ENCODE data around the gene RILPL1. TPM values are rescaled to one million over a fixed set of nuclear protein-coding genes. Genes with fewer than 3 reads are reported as not detected.
"Not testable (repeated sequence)": the region's sequence is repeated elsewhere in the genome, so short reads cannot be mapped to it uniquely, and the experiment has no call there.

Gene RILPL1
- total and polyA plus RNA-seq, 2 of the 4 experiments (the other 2 are of a cell fraction): 11.1 to 19.8 TPM

DNA sequence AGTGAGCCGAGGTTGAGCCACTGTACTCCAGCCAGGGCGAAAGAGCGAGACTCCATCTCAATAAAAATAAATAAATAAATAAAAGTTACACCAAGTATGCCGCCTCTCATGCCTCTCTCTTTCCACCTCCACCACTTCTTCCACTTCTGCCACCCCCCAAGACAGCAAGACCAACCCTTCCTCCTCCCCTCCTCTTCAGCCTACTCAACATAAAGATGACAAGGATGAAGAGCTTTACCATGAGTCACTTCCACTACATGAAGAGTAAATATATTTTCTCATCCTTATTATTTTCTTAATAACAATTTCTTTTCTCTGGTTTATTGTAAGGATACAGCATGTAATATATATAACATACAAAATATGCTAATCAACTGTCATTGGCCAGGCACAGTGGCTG lies 47.3 kb upstream of the RILPL1 start:
- TF ChIP-seq CHD1 (IDR thresholded peaks at IDR 0.05; ENCODE audit: low read depth, low read length) (no peak), POLR2A (IDR thresholded peaks at IDR 0.05; ENCODE audit: low read depth, low read length) (no peak), SMC3 (IDR thresholded peaks at IDR 0.05; ENCODE audit: low read depth, low read length) (no peak), ELK1 (IDR thresholded peaks at IDR 0.05; ENCODE audit: borderline replicate concordance, low read depth, low read length) (no peak)
- TF ChIP-seq, protein P1, sequence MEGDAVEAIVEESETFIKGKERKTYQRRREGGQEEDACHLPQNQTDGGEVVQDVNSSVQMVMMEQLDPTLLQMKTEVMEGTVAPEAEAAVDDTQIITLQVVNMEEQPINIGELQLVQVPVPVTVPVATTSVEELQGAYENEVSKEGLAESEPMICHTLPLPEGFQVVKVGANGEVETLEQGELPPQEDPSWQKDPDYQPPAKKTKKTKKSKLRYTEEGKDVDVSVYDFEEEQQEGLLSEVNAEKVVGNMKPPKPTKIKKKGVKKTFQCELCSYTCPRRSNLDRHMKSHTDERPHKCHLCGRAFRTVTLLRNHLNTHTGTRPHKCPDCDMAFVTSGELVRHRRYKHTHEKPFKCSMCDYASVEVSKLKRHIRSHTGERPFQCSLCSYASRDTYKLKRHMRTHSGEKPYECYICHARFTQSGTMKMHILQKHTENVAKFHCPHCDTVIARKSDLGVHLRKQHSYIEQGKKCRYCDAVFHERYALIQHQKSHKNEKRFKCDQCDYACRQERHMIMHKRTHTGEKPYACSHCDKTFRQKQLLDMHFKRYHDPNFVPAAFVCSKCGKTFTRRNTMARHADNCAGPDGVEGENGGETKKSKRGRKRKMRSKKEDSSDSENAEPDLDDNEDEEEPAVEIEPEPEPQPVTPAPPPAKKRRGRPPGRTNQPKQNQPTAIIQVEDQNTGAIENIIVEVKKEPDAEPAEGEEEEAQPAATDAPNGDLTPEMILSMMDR (conservative IDR thresholded peaks at IDR 0.05; ENCODE audit: low read depth, low read length): no peak
- no TSS peak for BruUV-seq (replicated peaks)
- Histone ChIP-seq H2BK15ac (ENCODE audit: low read depth, low read length) (no peak overlapping the region), H3K27ac (ENCODE audit: insufficient read depth, low read length) (no peak overlapping the region), H4K5ac (ENCODE audit: low read depth, low read length) (no peak overlapping the region), H3K27me3 (ENCODE audit: control insufficient read depth, insufficient read depth, low read length) (no peaks in the 10 kb centered on the region), H3K14ac (replicated peaks; ENCODE audit: low read depth, low read length) (no peak overlapping the region), H3K9me3 (ENCODE audit: control insufficient read depth, insufficient read depth, low read length) (peaks cover 3% of the 10 kb centered on the region; the same call in 1 of the 2 replicates), H3K18ac (ENCODE audit: low read depth, low read length) (no peak overlapping the region), H3K36me3 (ENCODE audit: control insufficient read depth, insufficient read depth, low read length) (peaks cover 3% of the 10 kb centered on the region), H4K91ac (ENCODE audit: insufficient read depth, low read depth, low read length) (no peak overlapping the region), H4K8ac (ENCODE audit: low read depth in 2 of 2, low read length in 2 of 2) (no peak overlapping the region), H3K9me1 (ENCODE audit: insufficient read depth, low read length) (no peaks in the 10 kb centered on the region), H3K56ac (ENCODE audit: extremely low read depth, insufficient read depth, low read length) (no peak overlapping the region), H2AK5ac (ENCODE audit: low read depth, low read length) (no peak overlapping the region), H3K4me3 (ENCODE audit: insufficient read depth, low read depth, low read length) (no peak overlapping the region), H3K9ac (ENCODE audit: low read depth, low read length) (no peak overlapping the region), H2BK120ac (ENCODE audit: low read depth, low read length) (no peak overlapping the region), H2AK9ac (replicated peaks; ENCODE audit: low read depth, low read length, poor library complexity) (no peak overlapping the region), H3K79me1 (ENCODE audit: low read depth in 1 of 2, low read length in 2 of 2) (peaks cover 6 to 60% of the 10 kb centered on the region in 2 experiments), H2BK20ac (ENCODE audit: low read depth, low read length) (no peak overlapping the region), H3K23ac (ENCODE audit: low read depth, low read length) (no peak overlapping the region), H3K4ac (ENCODE audit: low read depth, low read length) (no peak overlapping the region), H4K20me1 (ENCODE audit: insufficient read depth, low read length) (peaks cover 17% of the 10 kb centered on the region), H2BK5ac (ENCODE audit: low read depth, low read length, poor library complexity, severe bottlenecking) (no peak overlapping the region), H3K4me1 (ENCODE audit: control insufficient read depth, insufficient read depth, low read length) (peaks cover 2% of the 10 kb centered on the region; the same call in 1 of the 2 replicates), H2AFZ (replicated peaks; ENCODE audit: low read length, poor library complexity) (no peak overlapping the region), H3K4me2 (ENCODE audit: low read depth, low read length) (no peak overlapping the region)
- POLR2A ChIA-PET (ENCODE audit: unreplicated experiment): no interaction called here
- WGBS, 2 experiments (ENCODE audit: extremely low coverage in 2 of 2, insufficient read length in 1 of 2): no CpG with 5 or more reads among the region's 4 CpGs
- DNase-seq (peak; percentile 42), ATAC-seq (ENCODE audit: low read depth) (no peak)
- intact Hi-C loops (cut with micrococcal nuclease) (no loop called here), dilution Hi-C loops (cut with HindIII; ENCODE audit: low sequenced_read_pairs, unreplicated experiment) (no loop called here), in situ Hi-C loops (cut with MboI; ENCODE audit: low sequenced_read_pairs) (loop anchor here (5.0 kb wide), 1 partner anchor 48 kb away; the partner anchor contains the start of gene RILPL1)
- CTCF ChIA-PET: no interaction called here

- H3K9me3 ChIP-seq (ENCODE audit: control insufficient read depth, insufficient read depth, low read length); H2BK15ac ChIP-seq (ENCODE audit: low read depth, low read length); H2AFZ ChIP-seq (replicated peaks; ENCODE audit: low read length, poor library complexity); H4K5ac ChIP-seq (ENCODE audit: low read depth, low read length); H4K91ac ChIP-seq (ENCODE audit: insufficient read depth, low read depth, low read length); intact Hi-C loops (cut with micrococcal nuclease); H2AK5ac ChIP-seq (ENCODE audit: low read depth, low read length); H2AK9ac ChIP-seq (replicated peaks; ENCODE audit: low read depth, low read length, poor library complexity); dilution Hi-C loops (cut with HindIII; ENCODE audit: low sequenced_read_pairs, unreplicated experiment); H3K56ac ChIP-seq (ENCODE audit: extremely low read depth, insufficient read depth, low read length); H3K18ac ChIP-seq (ENCODE audit: low read depth, low read length); H3K36me3 ChIP-seq (ENCODE audit: control insufficient read depth, insufficient read depth, low read length); ATAC-seq (ENCODE audit: low read depth); H3K27ac ChIP-seq (ENCODE audit: insufficient read depth, low read length); POLR2A ChIA-PET (ENCODE audit: unreplicated experiment); H3K4ac ChIP-seq (ENCODE audit: low read depth, low read length); H2BK20ac ChIP-seq (ENCODE audit: low read depth, low read length); H2BK120ac ChIP-seq (ENCODE audit: low read depth, low read length); CTCF ChIA-PET; DNase-seq; H2BK5ac ChIP-seq (ENCODE audit: low read depth, low read length, poor library complexity, severe bottlenecking); H3K23ac ChIP-seq (ENCODE audit: low read depth, low read length); H3K14ac ChIP-seq (replicated peaks; ENCODE audit: low read depth, low read length); H4K8ac ChIP-seq (ENCODE audit: low read depth in 2 of 2, low read length in 2 of 2); H3K9me1 ChIP-seq (ENCODE audit: insufficient read depth, low read length); H3K4me2 ChIP-seq (ENCODE audit: low read depth, low read length); H4K20me1 ChIP-seq (ENCODE audit: insufficient read depth, low read length); H3K4me1 ChIP-seq (ENCODE audit: control insufficient read depth, insufficient read depth, low read length); H3K27me3 ChIP-seq (ENCODE audit: control insufficient read depth, insufficient read depth, low read length); BruUV-seq (replicated peaks); in situ Hi-C loops (cut with MboI; ENCODE audit: low sequenced_read_pairs); H3K4me3 ChIP-seq (ENCODE audit: insufficient read depth, low read depth, low read length); H3K9ac ChIP-seq (ENCODE audit: low read depth, low read length): not testable (repeated sequence)
- H3K79me1 ChIP-seq (ENCODE audit: low read depth in 1 of 2, low read length in 2 of 2): peaks cover 6 to 51% of the 10 kb centered on the region in 2 experiments
- WGBS, 2 experiments (ENCODE audit: extremely low coverage in 2 of 2, insufficient read length in 1 of 2): no CpG with 5 or more reads among the region's 4 CpGs
These were observed 45.3 kb upstream of the RILPL1 start for GRCh38 chr12:123578829-123579228.
